IPS-15b (cell line): ENCODE results near the gene EYS.
"Not testable (repeated sequence)": the region's sequence is repeated elsewhere in the genome, so short reads cannot be mapped to it uniquely, and the experiment has no call there.

Experiments
- H3K27me3 ChIP-seq: one replicate; pipeline ENCODE4 v1.6.1; 2013; ENCODE audit warnings: low read length; ENCODE audit not compliant: control insufficient read depth, insufficient read depth
- H3K36me3 ChIP-seq: one replicate; pipeline ENCODE4 v1.6.1; 2013; ENCODE audit warnings: low read length; ENCODE audit not compliant: control insufficient read depth, insufficient read depth
- H3K4me1 ChIP-seq: one replicate; pipeline ENCODE4 v1.6.1; 2013; ENCODE audit warnings: mild to moderate bottlenecking, low read length; ENCODE audit not compliant: control insufficient read depth, insufficient read depth
- H3K4me3 ChIP-seq: one replicate; pipeline ENCODE4 v1.5.1; 2013; ENCODE audit warnings: low read depth, low read length
- H3K9ac ChIP-seq: one replicate; pipeline ENCODE4 v1.6.1; 2013; ENCODE audit warnings: low read depth, mild to moderate bottlenecking, low read length
- H3K9me3 ChIP-seq: one replicate; pipeline ENCODE4 v1.6.1; 2013; ENCODE audit warnings: mild to moderate bottlenecking, low read length; ENCODE audit not compliant: control insufficient read depth, insufficient read depth

EYS gene

GRCh38 chr6:65538644-65539043, 168.4 kb downstream of the EYS start:
- no peak overlapping the region for H3K4me3 ChIP-seq
- H3K27me3 ChIP-seq: no peaks in the 10 kb centered on the region
- no peak overlapping the region for H3K9ac ChIP-seq
- no peaks in the 10 kb centered on the region for H3K36me3 ChIP-seq
- H3K9me3 ChIP-seq: no peaks in the 10 kb centered on the region
- no peaks in the 10 kb centered on the region for H3K4me1 ChIP-seq

- no peak overlapping the region for H3K9ac ChIP-seq
- no peaks in the 10 kb centered on the region for H3K27me3 ChIP-seq
- no peaks in the 10 kb centered on the region for H3K4me1 ChIP-seq
- H3K4me3 ChIP-seq: no peak overlapping the region
- no peaks in the 10 kb centered on the region for H3K36me3 ChIP-seq
- H3K9me3 ChIP-seq: no peaks in the 10 kb centered on the region
Measured at GRCh38 chr6:65537600-65537999, 169.4 kb downstream of the EYS start.

DNA sequence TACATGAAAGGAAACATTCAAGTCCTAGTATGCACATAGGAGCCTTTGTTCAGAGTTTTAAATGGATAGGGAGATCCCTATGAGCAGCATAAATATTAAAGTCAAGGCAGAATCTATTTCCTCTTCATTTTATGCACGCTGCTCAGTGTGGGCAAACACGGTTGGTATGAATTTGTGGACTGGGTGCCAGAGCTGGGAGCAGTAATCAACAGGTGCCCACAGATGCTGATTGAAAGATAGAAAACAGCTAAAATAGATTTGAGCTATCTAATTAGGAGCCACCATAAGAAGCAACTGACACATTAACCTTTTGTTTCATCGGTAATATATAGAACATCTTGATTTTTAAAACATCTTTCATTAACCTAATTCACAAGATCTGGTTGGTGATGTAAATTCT, 175.5 kb downstream of the EYS start:
- H3K36me3 ChIP-seq: no peaks in the 10 kb centered on the region
- H3K27me3 ChIP-seq: no peaks in the 10 kb centered on the region
- H3K4me3 ChIP-seq: no peak overlapping the region
- no peak overlapping the region for H3K9ac ChIP-seq
- no peaks in the 10 kb centered on the region for H3K9me3 ChIP-seq
- H3K4me1 ChIP-seq: no peaks in the 10 kb centered on the region

DNA sequence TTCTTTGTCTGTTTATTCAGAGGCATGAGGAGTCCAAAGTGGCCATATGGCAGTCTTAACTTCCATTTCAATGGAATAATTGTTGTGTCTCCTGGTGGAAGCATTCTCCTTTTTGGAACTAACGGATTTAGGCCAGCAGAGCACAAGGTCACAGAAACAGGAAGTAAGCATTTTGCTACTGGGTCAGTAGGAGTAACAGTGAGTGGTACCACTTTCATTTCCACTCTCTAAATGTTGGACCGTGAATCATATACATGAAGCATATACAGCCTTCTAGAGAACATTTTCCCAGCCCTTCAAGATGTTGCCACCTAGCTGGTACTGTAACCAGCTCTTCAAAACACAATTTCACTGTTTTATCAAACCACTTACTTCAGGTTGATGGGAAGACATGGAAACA, 182.8 kb downstream of the EYS start:
- Histone ChIP-seq H3K4me3 (no peak overlapping the region), H3K36me3 (no peaks in the 10 kb centered on the region), H3K4me1 (no peaks in the 10 kb centered on the region), H3K9me3 (no peaks in the 10 kb centered on the region), H3K27me3 (no peaks in the 10 kb centered on the region), H3K9ac (no peak overlapping the region)

GRCh38 chr6:65505736-65506135, 201.3 kb downstream of the EYS start:
- no peaks in the 10 kb centered on the region for H3K9me3 ChIP-seq
- H3K4me1 ChIP-seq: no peaks in the 10 kb centered on the region
- no peak overlapping the region for H3K9ac ChIP-seq
- no peak overlapping the region for H3K4me3 ChIP-seq
- H3K27me3 ChIP-seq: no peaks in the 10 kb centered on the region
- H3K36me3 ChIP-seq: no peaks in the 10 kb centered on the region

- Histone ChIP-seq H3K27me3 (no peaks in the 10 kb centered on the region), H3K9me3 (no peaks in the 10 kb centered on the region), H3K4me1 (no peaks in the 10 kb centered on the region), H3K36me3 (no peaks in the 10 kb centered on the region), H3K4me3 (no peak overlapping the region), H3K9ac (no peak overlapping the region)
Measured at GRCh38 chr6:65501045-65501444, 206.0 kb downstream of the EYS start.

DNA sequence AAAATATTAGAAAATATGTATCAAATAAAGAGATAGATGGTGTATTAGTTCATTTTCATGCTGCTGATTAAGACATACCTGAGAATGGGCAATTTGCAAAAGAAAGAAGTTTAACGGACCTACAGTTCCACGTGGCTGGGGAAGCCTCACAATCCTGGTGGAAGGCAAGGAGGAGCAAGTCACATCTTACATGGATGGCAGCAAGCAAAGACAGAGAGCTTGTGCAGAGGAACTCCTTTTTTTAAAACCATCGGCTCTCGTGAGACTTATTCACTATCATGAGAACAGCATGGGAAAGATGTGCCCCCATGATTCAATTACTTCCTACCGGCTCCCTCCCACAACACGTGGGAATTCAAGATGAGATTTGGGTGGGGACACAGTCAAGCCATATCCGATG, 223.4 kb downstream of the EYS start:
- not testable (repeated sequence) for H3K4me1 ChIP-seq, H3K27me3 ChIP-seq, H3K9me3 ChIP-seq, H3K4me3 ChIP-seq, H3K36me3 ChIP-seq, H3K9ac ChIP-seq

DNA sequence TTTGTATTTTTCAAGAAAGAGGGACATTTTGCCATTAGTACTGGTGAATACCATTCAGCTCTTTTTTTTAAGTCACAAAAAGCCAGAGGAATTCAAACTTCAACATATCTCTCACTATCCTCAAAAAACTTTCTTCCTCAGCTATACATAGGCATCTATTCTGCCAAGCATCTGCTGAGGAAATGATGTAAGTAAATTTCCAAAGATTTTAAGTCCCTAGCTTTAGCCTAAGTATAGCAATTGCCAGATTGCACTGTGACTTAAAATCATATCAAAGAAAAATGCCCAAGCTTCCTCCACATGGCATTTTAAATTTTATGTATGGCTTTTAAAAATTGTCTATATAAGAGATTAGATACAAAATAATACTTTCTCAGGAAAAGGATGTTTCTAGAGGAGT, 237.4 kb downstream of the EYS start:
- no peaks in the 10 kb centered on the region for H3K4me1 ChIP-seq
- H3K27me3 ChIP-seq: no peaks in the 10 kb centered on the region
- no peak overlapping the region for H3K9ac ChIP-seq
- H3K4me3 ChIP-seq: no peak overlapping the region
- no peaks in the 10 kb centered on the region for H3K36me3 ChIP-seq
- H3K9me3 ChIP-seq: no peaks in the 10 kb centered on the region

DNA sequence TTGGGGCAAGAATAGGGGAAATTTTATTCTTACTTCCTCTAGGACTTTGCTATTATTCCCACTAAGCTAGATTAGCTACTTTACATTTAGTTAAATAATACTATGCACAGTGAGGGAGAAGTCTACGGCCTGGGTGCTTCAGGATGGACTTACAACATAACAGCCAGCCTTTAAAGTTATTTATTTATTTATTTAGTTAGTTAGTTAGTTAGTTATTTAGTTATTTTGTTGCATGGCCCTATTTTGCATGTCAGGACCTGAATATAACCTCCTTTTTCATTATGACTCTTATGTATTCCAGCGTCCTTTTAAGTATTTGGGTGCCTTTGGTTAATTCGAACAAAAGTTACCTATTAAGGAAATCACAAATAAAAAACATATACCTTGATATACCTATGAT, 238.7 kb downstream of the EYS start:
- Histone ChIP-seq H3K4me1 (no peaks in the 10 kb centered on the region), H3K9me3 (no peaks in the 10 kb centered on the region), H3K9ac (no peak overlapping the region)

DNA sequence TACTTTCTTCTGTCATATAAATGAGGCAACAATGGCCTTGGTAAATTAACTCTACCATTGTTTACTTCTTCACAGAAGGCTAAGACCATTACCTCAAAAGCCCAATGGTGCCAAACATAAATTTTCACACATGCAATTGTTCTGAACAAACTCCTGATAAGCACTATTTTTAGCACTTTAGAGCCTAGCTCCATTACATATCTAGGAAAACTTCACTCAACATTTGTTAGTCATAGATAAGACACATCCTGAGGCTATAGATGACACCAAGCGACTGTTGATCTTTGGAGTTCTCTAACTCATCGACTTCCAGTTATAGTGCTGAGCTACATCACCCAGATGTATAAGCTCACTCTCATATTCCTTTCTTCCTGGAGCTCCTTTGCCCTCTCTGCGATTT, 245.9 kb downstream of the EYS start:
- Histone ChIP-seq H3K4me3 (no peak overlapping the region), H3K4me1 (no peaks in the 10 kb centered on the region), H3K27me3 (no peaks in the 10 kb centered on the region), H3K9me3 (no peaks in the 10 kb centered on the region), H3K36me3 (no peaks in the 10 kb centered on the region), H3K9ac (no peak overlapping the region)

More for the DNA sequence above, 238.7 kb downstream of the EYS start:
- H3K4me3 ChIP-seq: no peak overlapping the region
- H3K27me3 ChIP-seq: no peaks in the 10 kb centered on the region
- no peaks in the 10 kb centered on the region for H3K36me3 ChIP-seq

GRCh38 chr6:65452333-65452732, 254.7 kb downstream of the EYS start:
- Histone ChIP-seq H3K36me3 (no peaks in the 10 kb centered on the region), H3K4me3 (no peak overlapping the region), H3K9ac (no peak overlapping the region), H3K27me3 (no peaks in the 10 kb centered on the region), H3K4me1 (no peaks in the 10 kb centered on the region), H3K9me3 (no peaks in the 10 kb centered on the region)

- H3K4me3 ChIP-seq: no peak overlapping the region
- no peaks in the 10 kb centered on the region for H3K36me3 ChIP-seq
- H3K9ac ChIP-seq: no peak overlapping the region
- H3K4me1 ChIP-seq: no peaks in the 10 kb centered on the region
- no peaks in the 10 kb centered on the region for H3K9me3 ChIP-seq
- no peaks in the 10 kb centered on the region for H3K27me3 ChIP-seq
Measured at GRCh38 chr6:65450451-65450850, 256.6 kb downstream of the EYS start.

- Histone ChIP-seq H3K4me3 (no peak overlapping the region), H3K27me3 (no peaks in the 10 kb centered on the region), H3K9ac (no peak overlapping the region), H3K36me3 (no peaks in the 10 kb centered on the region), H3K4me1 (no peaks in the 10 kb centered on the region), H3K9me3 (no peaks in the 10 kb centered on the region)
Measured at GRCh38 chr6:65449926-65450325, 257.1 kb downstream of the EYS start.
